ENCODE data around the gene CADM2. TPM values are rescaled to one million over a fixed set of nuclear protein-coding genes. Genes with fewer than 3 reads are reported as not detected.

CADM2 gene
- total and polyA plus RNA-seq, 2 experiments from 2014 or later = 0.09 TPM; not detected in 1

DNA sequence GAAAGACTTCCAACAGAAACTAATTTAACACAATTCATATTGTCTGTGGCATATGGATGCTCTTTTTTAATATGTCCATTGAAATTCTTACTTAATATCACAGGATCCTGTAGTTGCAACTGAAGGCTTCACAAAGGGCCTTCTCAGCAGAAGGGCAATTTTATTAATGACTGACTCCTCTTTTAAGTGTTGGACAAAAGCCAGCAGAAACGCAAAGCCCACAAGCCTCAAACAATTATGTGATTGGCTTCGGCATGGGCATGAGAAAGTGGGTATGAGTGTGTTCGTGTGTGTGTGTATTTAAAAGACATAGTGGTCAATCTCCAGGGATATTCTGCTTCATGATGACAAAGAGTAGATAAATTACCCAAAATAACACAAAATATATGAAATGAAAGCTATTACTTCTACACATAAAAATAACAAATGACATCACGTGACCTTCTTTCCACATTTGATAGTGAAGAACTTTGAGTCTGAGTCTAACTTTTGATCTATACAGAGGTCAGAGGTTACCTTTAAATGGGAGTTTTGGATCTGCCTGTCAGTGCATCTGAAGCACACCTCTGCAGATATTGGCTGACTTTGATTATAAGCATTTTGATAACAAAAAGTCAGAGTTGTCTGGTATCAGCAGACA lies 496.9 kb downstream of the CADM2 start:
- Histone ChIP-seq H3K4me3 (no peak overlapping the region), H3K9ac (no peak overlapping the region), H3K4me2 (ENCODE audit: unreplicated experiment) (no peak overlapping the region), H3K27ac (no peak overlapping the region), H3F3A (ENCODE audit: insufficient read depth) (no peaks in the 10 kb centered on the region), H3K9me2 (ENCODE audit: insufficient read depth) (no peaks in the 10 kb centered on the region), H2AFZ (no peak overlapping the region), H3K79me2 (ENCODE audit: insufficient read depth) (no peaks in the 10 kb centered on the region), H4K20me1 (ENCODE audit: insufficient read depth) (no peaks in the 10 kb centered on the region), H3K36me3 (ENCODE audit: low read depth) (no peaks in the 10 kb centered on the region), H3K27me3 (replicated peaks; ENCODE audit: insufficient read depth) (no peaks in the 10 kb centered on the region), H3K4me1 (ENCODE audit: insufficient read depth) (no peaks in the 10 kb centered on the region), H3K9me3 (ENCODE audit: low read depth) (no peaks in the 10 kb centered on the region)
- DNase-seq = no peak
- 15 to 24% methylated on average over 4 of the region's 4 CpGs for WGBS, 2 experiments (ENCODE audit: low coverage in 1 of 2, low lambda C conversion rate in 2 of 2, missing lambda C conversion rate in 2 of 2)
- in situ Hi-C loops (cut with MboI) = no loop called here
- no peak for TF ChIP-seq EZH2phosphoT487 (IDR thresholded peaks at IDR 0.05; ENCODE audit: insufficient read depth, low read depth)
- no peak for TF ChIP-seq EZH2 (IDR thresholded peaks at IDR 0.05; ENCODE audit: insufficient read depth, poor library complexity, severe bottlenecking)

- no peaks in the 10 kb centered on the region for H3K9me3 ChIP-seq (ENCODE audit: low read depth)
- no peak overlapping the region for H2AFZ ChIP-seq
- no peaks in the 10 kb centered on the region for H3K4me1 ChIP-seq (ENCODE audit: insufficient read depth)
- TF ChIP-seq EZH2 (IDR thresholded peaks at IDR 0.05; ENCODE audit: insufficient read depth, poor library complexity, severe bottlenecking) (no peak), EZH2phosphoT487 (IDR thresholded peaks at IDR 0.05; ENCODE audit: insufficient read depth, low read depth) (no peak)
- H3K4me3 ChIP-seq = no peak overlapping the region
- no peaks in the 10 kb centered on the region for H3K36me3 ChIP-seq (ENCODE audit: low read depth)
- no peaks in the 10 kb centered on the region for H3K9me2 ChIP-seq (ENCODE audit: insufficient read depth)
- H4K20me1 ChIP-seq (ENCODE audit: insufficient read depth) = no peaks in the 10 kb centered on the region
- no peaks in the 10 kb centered on the region for H3K79me2 ChIP-seq (ENCODE audit: insufficient read depth)
- H3K27ac ChIP-seq = no peak overlapping the region
- no peaks in the 10 kb centered on the region for H3K27me3 ChIP-seq (replicated peaks; ENCODE audit: insufficient read depth)
- 61 to 66% methylated on average over 4 of the region's 4 CpGs for WGBS, 2 experiments (ENCODE audit: low coverage in 1 of 2, low lambda C conversion rate in 2 of 2, missing lambda C conversion rate in 2 of 2)
- no peak overlapping the region for H3K9ac ChIP-seq
- no peak for DNase-seq
- H3F3A ChIP-seq (ENCODE audit: insufficient read depth) = no peaks in the 10 kb centered on the region
- no peak overlapping the region for H3K4me2 ChIP-seq (ENCODE audit: unreplicated experiment)
- in situ Hi-C loops (cut with MboI) = no loop called here
Observed at GRCh38 chr3:85474241-85474640, 515.5 kb downstream of the CADM2 start.

GRCh38 chr3:85475346-85475745 lies 516.6 kb downstream of the CADM2 start:
- in situ Hi-C loops (cut with MboI) = no loop called here
- WGBS, 2 experiments (ENCODE audit: low coverage in 1 of 2, low lambda C conversion rate in 2 of 2, missing lambda C conversion rate in 2 of 2) = 39 to 45% methylated on average over 2 of the region's 2 CpGs
- H4K20me1 ChIP-seq (ENCODE audit: insufficient read depth) = no peaks in the 10 kb centered on the region
- H3K9ac ChIP-seq = no peak overlapping the region
- H3K4me3 ChIP-seq = no peak overlapping the region
- TF ChIP-seq EZH2 (IDR thresholded peaks at IDR 0.05; ENCODE audit: insufficient read depth, poor library complexity, severe bottlenecking) = no peak
- TF ChIP-seq EZH2phosphoT487 (IDR thresholded peaks at IDR 0.05; ENCODE audit: insufficient read depth, low read depth) = no peak
- no peaks in the 10 kb centered on the region for H3F3A ChIP-seq (ENCODE audit: insufficient read depth)
- no peak overlapping the region for H3K27ac ChIP-seq
- no peaks in the 10 kb centered on the region for H3K9me3 ChIP-seq (ENCODE audit: low read depth)
- no peaks in the 10 kb centered on the region for H3K4me1 ChIP-seq (ENCODE audit: insufficient read depth)
- DNase-seq = no peak
- H2AFZ ChIP-seq = no peak overlapping the region
- H3K4me2 ChIP-seq (ENCODE audit: unreplicated experiment) = no peak overlapping the region
- H3K27me3 ChIP-seq (replicated peaks; ENCODE audit: insufficient read depth) = no peaks in the 10 kb centered on the region
- no peaks in the 10 kb centered on the region for H3K9me2 ChIP-seq (ENCODE audit: insufficient read depth)
- H3K36me3 ChIP-seq (ENCODE audit: low read depth) = no peaks in the 10 kb centered on the region
- no peaks in the 10 kb centered on the region for H3K79me2 ChIP-seq (ENCODE audit: insufficient read depth)

DNA sequence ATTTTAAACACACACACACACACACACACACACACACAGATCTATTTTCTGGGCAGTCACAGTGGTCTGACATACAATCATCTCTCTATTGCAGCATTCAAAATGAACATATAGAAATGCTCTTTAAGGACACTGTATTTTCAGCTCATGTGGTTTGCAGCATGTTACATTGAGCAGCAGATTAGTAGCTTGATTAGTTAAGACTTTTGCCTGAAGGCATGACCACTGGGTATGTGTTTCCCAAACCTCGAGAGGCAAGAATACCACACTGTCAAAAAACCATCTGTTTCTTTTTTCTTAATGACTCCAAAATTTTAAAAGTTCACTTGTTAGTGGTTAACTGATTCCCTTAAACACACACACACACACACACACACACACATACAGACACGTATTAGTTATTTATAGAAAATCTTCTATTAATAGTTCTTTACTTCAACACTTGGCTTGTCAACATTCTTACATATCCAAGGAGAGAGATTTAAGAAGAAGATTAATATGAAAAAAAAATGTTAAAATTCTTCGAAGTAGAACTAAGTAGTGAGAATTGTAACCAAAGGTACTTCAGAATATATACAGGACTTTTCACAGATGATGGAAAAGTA lies 518.2 kb downstream of the CADM2 start:
- H3K9me2 ChIP-seq (ENCODE audit: insufficient read depth) = no peaks in the 10 kb centered on the region
- in situ Hi-C loops (cut with MboI) = no loop called here
- H3K27ac ChIP-seq = no peak overlapping the region
- H3K4me1 ChIP-seq (ENCODE audit: insufficient read depth) = no peaks in the 10 kb centered on the region
- DNase-seq = no peak
- no peaks in the 10 kb centered on the region for H3K27me3 ChIP-seq (replicated peaks; ENCODE audit: insufficient read depth)
- no peak overlapping the region for H3K4me3 ChIP-seq
- no peak overlapping the region for H3K4me2 ChIP-seq (ENCODE audit: unreplicated experiment)
- no peak overlapping the region for H2AFZ ChIP-seq
- H3K79me2 ChIP-seq (ENCODE audit: insufficient read depth) = no peaks in the 10 kb centered on the region
- TF ChIP-seq EZH2phosphoT487 (IDR thresholded peaks at IDR 0.05; ENCODE audit: insufficient read depth, low read depth) = no peak
- no peak for TF ChIP-seq EZH2 (IDR thresholded peaks at IDR 0.05; ENCODE audit: insufficient read depth, poor library complexity, severe bottlenecking)
- H3F3A ChIP-seq (ENCODE audit: insufficient read depth) = no peaks in the 10 kb centered on the region
- H4K20me1 ChIP-seq (ENCODE audit: insufficient read depth) = no peaks in the 10 kb centered on the region
- no peak overlapping the region for H3K9ac ChIP-seq
- H3K36me3 ChIP-seq (ENCODE audit: low read depth) = no peaks in the 10 kb centered on the region
- no peaks in the 10 kb centered on the region for H3K9me3 ChIP-seq (ENCODE audit: low read depth)
- 6 to 15% methylated on average over 3 of the region's 3 CpGs for WGBS, 2 experiments (ENCODE audit: low coverage in 1 of 2, low lambda C conversion rate in 2 of 2, missing lambda C conversion rate in 2 of 2)
